ENCODE measurements around the gene RNF217. TPM values are rescaled to one million over a fixed set of nuclear protein-coding genes. Genes with fewer than 3 reads are reported as not detected.

Gene RNF217
- polyA plus RNA-seq, 1 donor (not counting 4 experiments of a cell fraction or from before 2014, with no cell fraction given): 44.0 TPM

DNA sequence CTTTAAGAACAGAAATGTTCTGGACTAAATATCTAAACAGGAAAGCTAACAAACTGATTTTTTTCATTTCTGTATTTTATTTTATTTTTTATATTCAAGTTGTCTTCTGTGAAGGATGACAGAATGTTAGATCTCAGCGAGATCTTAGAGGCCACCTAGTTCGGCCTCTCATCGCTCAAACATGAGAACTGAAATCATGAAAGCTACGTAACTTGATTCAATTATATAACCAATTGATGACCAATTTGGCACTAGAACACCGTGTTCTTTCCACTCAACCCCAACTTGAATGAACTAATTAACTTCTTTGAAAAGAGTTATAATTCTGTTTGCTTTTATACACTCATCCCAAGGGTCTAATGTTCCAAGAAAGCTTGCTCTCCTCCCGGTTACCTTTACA is 24.6 kb upstream of the RNF217 start:
- no peak overlapping the region for H3K9ac ChIP-seq (ENCODE audit: control insufficient read depth, extremely low read depth, insufficient read depth, low read length)
- H3K4me2 ChIP-seq (ENCODE audit: control insufficient read depth, extremely low read depth, insufficient read depth, low read depth, low read length): no peak overlapping the region
- H3K36me3 ChIP-seq (ENCODE audit: control insufficient read depth in 2 of 2, extremely low read depth in 1 of 2, insufficient read depth in 2 of 2, low read length in 2 of 2): peaks cover 0 to 2% of the 10 kb centered on the region in 2 experiments
- no peaks in the 10 kb centered on the region for H3K9me1 ChIP-seq (ENCODE audit: control insufficient read depth, extremely low read depth, insufficient read depth, low read length)
- no peaks in the 10 kb centered on the region for H3K79me2 ChIP-seq (ENCODE audit: control insufficient read depth, insufficient read depth, low read length)
- no peaks in the 10 kb centered on the region for H3K9me3 ChIP-seq (ENCODE audit: control insufficient read depth, low read depth, low read length)
- FAIRE-seq (no peak), DNase-seq (ENCODE audit: low read depth, low spot score) (no peak)
- H3K4me1 ChIP-seq (ENCODE audit: control insufficient read depth, extremely low read depth, insufficient read depth, low read length): no peaks in the 10 kb centered on the region
- TF ChIP-seq, protein P1, sequence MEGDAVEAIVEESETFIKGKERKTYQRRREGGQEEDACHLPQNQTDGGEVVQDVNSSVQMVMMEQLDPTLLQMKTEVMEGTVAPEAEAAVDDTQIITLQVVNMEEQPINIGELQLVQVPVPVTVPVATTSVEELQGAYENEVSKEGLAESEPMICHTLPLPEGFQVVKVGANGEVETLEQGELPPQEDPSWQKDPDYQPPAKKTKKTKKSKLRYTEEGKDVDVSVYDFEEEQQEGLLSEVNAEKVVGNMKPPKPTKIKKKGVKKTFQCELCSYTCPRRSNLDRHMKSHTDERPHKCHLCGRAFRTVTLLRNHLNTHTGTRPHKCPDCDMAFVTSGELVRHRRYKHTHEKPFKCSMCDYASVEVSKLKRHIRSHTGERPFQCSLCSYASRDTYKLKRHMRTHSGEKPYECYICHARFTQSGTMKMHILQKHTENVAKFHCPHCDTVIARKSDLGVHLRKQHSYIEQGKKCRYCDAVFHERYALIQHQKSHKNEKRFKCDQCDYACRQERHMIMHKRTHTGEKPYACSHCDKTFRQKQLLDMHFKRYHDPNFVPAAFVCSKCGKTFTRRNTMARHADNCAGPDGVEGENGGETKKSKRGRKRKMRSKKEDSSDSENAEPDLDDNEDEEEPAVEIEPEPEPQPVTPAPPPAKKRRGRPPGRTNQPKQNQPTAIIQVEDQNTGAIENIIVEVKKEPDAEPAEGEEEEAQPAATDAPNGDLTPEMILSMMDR (optimal IDR thresholded peaks at IDR 0.05 in 1 of 3, IDR thresholded peaks at IDR 0.05 in 1 of 3, conservative IDR thresholded peaks at IDR 0.05 in 1 of 3; ENCODE audit: extremely low read depth in 1 of 3, insufficient read depth in 2 of 3, low read length in 3 of 3): no peak
- no peak for TF ChIP-seq EZH2 (IDR thresholded peaks at IDR 0.05; ENCODE audit: low read length)
- dilution Hi-C loops (cut with MboI; ENCODE audit: extremely low pct_ligation_motif_present, low sequenced_read_pairs): no loop called here
- no peak overlapping the region for H3K27ac ChIP-seq (ENCODE audit: control insufficient read depth, insufficient read depth, low read length)
- no peaks in the 10 kb centered on the region for H4K20me1 ChIP-seq (ENCODE audit: control insufficient read depth, extremely low read depth, insufficient read depth, low read length)
- H3K27me3 ChIP-seq (ENCODE audit: control insufficient read depth, extremely low read depth, insufficient read depth, low read length): no peaks in the 10 kb centered on the region
- no peak overlapping the region for H2AFZ ChIP-seq (ENCODE audit: control insufficient read depth, low read length)
- H3K4me3 ChIP-seq (ENCODE audit: control insufficient read depth in 2 of 3, extremely low read depth in 1 of 3, insufficient read depth in 2 of 3, low read depth in 1 of 3, low read length in 3 of 3): no peak overlapping the region

DNA sequence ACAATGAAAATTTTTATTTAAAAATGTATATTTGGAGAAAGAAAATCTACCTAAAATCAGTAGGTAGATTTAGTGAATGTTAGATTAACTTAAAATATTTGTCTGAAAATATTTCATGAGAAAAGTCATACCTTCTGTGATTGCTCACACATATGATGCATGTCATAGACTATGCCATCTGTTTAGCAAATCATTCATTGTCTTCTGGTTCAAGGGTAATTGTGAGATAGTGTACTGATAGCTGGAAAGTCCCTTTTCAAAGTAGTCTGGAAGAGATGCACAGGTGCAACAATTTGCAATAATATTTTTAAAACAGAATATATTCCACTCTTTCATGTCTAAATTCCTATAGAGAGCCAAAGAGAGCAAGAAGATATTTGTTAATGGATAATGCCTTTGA is 21.0 kb upstream of the RNF217 start:
- no peaks in the 10 kb centered on the region for H3K9me3 ChIP-seq (ENCODE audit: control insufficient read depth, low read depth, low read length)
- no peaks in the 10 kb centered on the region for H3K9me1 ChIP-seq (ENCODE audit: control insufficient read depth, extremely low read depth, insufficient read depth, low read length)
- no peak overlapping the region for H3K4me2 ChIP-seq (ENCODE audit: control insufficient read depth, extremely low read depth, insufficient read depth, low read depth, low read length)
- FAIRE-seq (no peak), DNase-seq (ENCODE audit: low read depth, low spot score) (no peak)
- dilution Hi-C loops (cut with MboI; ENCODE audit: extremely low pct_ligation_motif_present, low sequenced_read_pairs): no loop called here
- H4K20me1 ChIP-seq (ENCODE audit: control insufficient read depth, extremely low read depth, insufficient read depth, low read length): no peaks in the 10 kb centered on the region
- no peaks in the 10 kb centered on the region for H3K36me3 ChIP-seq (ENCODE audit: control insufficient read depth in 2 of 2, extremely low read depth in 1 of 2, insufficient read depth in 2 of 2, low read length in 2 of 2)
- TF ChIP-seq EZH2 (IDR thresholded peaks at IDR 0.05; ENCODE audit: low read length): no peak
- TF ChIP-seq, protein P1 (optimal IDR thresholded peaks at IDR 0.05 in 1 of 3, IDR thresholded peaks at IDR 0.05 in 1 of 3, conservative IDR thresholded peaks at IDR 0.05 in 1 of 3; ENCODE audit: extremely low read depth in 1 of 3, insufficient read depth in 2 of 3, low read length in 3 of 3): no peak
- H3K4me3 ChIP-seq (ENCODE audit: control insufficient read depth in 2 of 3, extremely low read depth in 1 of 3, insufficient read depth in 2 of 3, low read depth in 1 of 3, low read length in 3 of 3): no peak overlapping the region
- no peak overlapping the region for H2AFZ ChIP-seq (ENCODE audit: control insufficient read depth, low read length)
- no peaks in the 10 kb centered on the region for H3K27me3 ChIP-seq (ENCODE audit: control insufficient read depth, extremely low read depth, insufficient read depth, low read length)
- no peak overlapping the region for H3K9ac ChIP-seq (ENCODE audit: control insufficient read depth, extremely low read depth, insufficient read depth, low read length)
- H3K79me2 ChIP-seq (ENCODE audit: control insufficient read depth, insufficient read depth, low read length): no peaks in the 10 kb centered on the region
- H3K27ac ChIP-seq (ENCODE audit: control insufficient read depth, insufficient read depth, low read length): no peak overlapping the region
- no peaks in the 10 kb centered on the region for H3K4me1 ChIP-seq (ENCODE audit: control insufficient read depth, extremely low read depth, insufficient read depth, low read length)
